ENCODE results near the gene INTS6. TPM values are rescaled to one million over a fixed set of nuclear protein-coding genes. Genes with fewer than 3 reads are reported as not detected.

INTS6 gene
- total RNA-seq, 4 donors from 2014 or later, result 25.1 to 42.2 (median 31.8) TPM

DNA sequence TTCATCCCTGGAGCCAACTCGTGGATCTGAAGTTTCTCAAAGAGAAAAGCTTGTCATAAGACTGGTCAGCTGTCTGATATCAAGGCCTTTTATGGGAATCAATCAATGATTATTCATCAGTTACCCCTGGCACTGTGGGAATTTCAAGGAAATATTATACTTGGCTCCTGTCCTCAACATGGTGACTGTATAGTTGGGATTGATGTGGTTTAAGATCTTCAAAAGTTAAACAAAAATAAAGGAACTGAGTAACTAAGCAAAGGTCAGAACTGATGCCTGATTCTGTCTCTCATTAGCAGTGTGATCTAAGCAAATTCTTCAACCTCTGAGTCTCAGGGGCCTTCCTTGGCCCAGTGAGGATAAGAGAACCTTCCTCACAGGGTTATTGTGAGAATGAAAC, 135.6 kb downstream of the INTS6 start:
- intact Hi-C loops (cut with DNase I), result no loop called here
- 64 to 65% methylated on average over 1 of the region's 1 CpG for WGBS, 2 donors
- no peak overlapping the region for H3K27ac ChIP-seq
- TF ChIP-seq POLR2A (IDR thresholded peaks at IDR 0.05) (no peak), CTCF (IDR thresholded peaks at IDR 0.05) (no peak)
- no peaks in the 10 kb centered on the region for H3K9me3 ChIP-seq
- DNase-seq, result no peak
- no peaks in the 10 kb centered on the region for H3K36me3 ChIP-seq
- no peaks in the 10 kb centered on the region for H3K4me1 ChIP-seq
- no peak overlapping the region for H3K4me3 ChIP-seq
- no peaks in the 10 kb centered on the region for H3K27me3 ChIP-seq

GRCh38 chr13:51313619-51314018, 139.2 kb downstream of the INTS6 start:
- WGBS, 2 donors, result 38 to 100% methylated on average over 1 of the region's 1 CpG
- H3K36me3 ChIP-seq, result no peaks in the 10 kb centered on the region
- H3K27ac ChIP-seq, result no peak overlapping the region
- no peak for DNase-seq
- intact Hi-C loops (cut with DNase I), result no loop called here
- no peak for TF ChIP-seq CTCF (IDR thresholded peaks at IDR 0.05)
- TF ChIP-seq POLR2A (IDR thresholded peaks at IDR 0.05), result no peak
- H3K4me1 ChIP-seq, result no peaks in the 10 kb centered on the region
- H3K9me3 ChIP-seq, result no peaks in the 10 kb centered on the region
- H3K27me3 ChIP-seq, result no peaks in the 10 kb centered on the region
- no peak overlapping the region for H3K4me3 ChIP-seq

GRCh38 chr13:51311957-51312520, 140.8 kb downstream of the INTS6 start:
- no peaks in the 10 kb centered on the region for H3K36me3 ChIP-seq
- TF ChIP-seq POLR2A (IDR thresholded peaks at IDR 0.05), result no peak
- TF ChIP-seq CTCF (IDR thresholded peaks at IDR 0.05), result no peak
- H3K27ac ChIP-seq, result no peak overlapping the region
- H3K4me3 ChIP-seq, result no peak overlapping the region
- WGBS, 2 donors, result 82 to 84% methylated on average over 5 of the region's 5 CpGs
- intact Hi-C loops (cut with DNase I), result no loop called here
- no peaks in the 10 kb centered on the region for H3K27me3 ChIP-seq
- no peaks in the 10 kb centered on the region for H3K9me3 ChIP-seq
- no peak for DNase-seq
- H3K4me1 ChIP-seq, result no peaks in the 10 kb centered on the region

Small RNA genes within 50 kb of the gene (small RNA-seq; reads per million reads assigned to genes)
- gene MIR5693, result 0 reads per million in 4 donors
- 0 reads per million in 4 donors for gene RN7SL320P
- gene SNRPGP11, result 0 reads per million in 4 donors

Other genes starting within 250 kb of the INTS6 start
- 1 to 10 TPM in 3 of 4 donors, under 1 TPM in 1; 0.45 to 2.5 (median 1.3) TPM for gene FAM124A, start 230.6 kb downstream of the INTS6 start, total RNA-seq
- not detected for gene SERPINE3, start 113.3 kb downstream of the INTS6 start, total RNA-seq
- 10 to 100 TPM in 3 of 4 donors, 1 to 10 TPM in 1; 7.7 to 23.3 (median 18.2) TPM for gene WDFY2, start 131.4 kb upstream of the INTS6 start, total RNA-seq